ENCODE measurements around the gene C19orf73. TPM values are rescaled to one million over a fixed set of nuclear protein-coding genes. Genes with fewer than 3 reads are reported as not detected.
A peak's percentile ranks its signal among the peaks of the same experiment; 100 is the strongest.

The C19orf73 gene
- total and polyA plus RNA-seq, 9 of the 15 experiments (the other 6 are each of a cell fraction or from before 2014, with no cell fraction given): 0.08 to 7.4 (median 1.4) TPM

- TF ChIP-seq ZBTB40 (IDR thresholded peaks at IDR 0.05) (0 out of 2 replicates have a peak, but pooled peaks have one; percentile 32), ZBTB40 (CRISPR knock-in tag; IDR thresholded peaks at IDR 0.05) (no peak), CXXC5 (CRISPR knock-in tag; IDR thresholded peaks at IDR 0.05) (no peak), POLR2B (IDR thresholded peaks at IDR 0.05; ENCODE audit: low read depth, partially characterized antibody) (peak; percentile 84), SRSF1 (IDR thresholded peaks at IDR 0.05; ENCODE audit: low read depth, low read length) (no peak), TARDBP (IDR thresholded peaks at IDR 0.05) (0 out of 2 replicates have a peak, but pooled peaks have one; percentile 25), E2F5 (CRISPR knock-in tag; IDR thresholded peaks at IDR 0.05) (no peak)
Observed at GRCh38 chr19:49155005-49155819, 36.3 kb upstream of the C19orf73 start, which contains the start of gene HRC (continued).

Data from K562 (cell line).